PC-3 (cell line): ENCODE results near the gene DLGAP4. TPM values are rescaled to one million over a fixed set of nuclear protein-coding genes. Genes with fewer than 3 reads are reported as not detected.

ENCODE experiments used
- ATAC-seq: fragments of 200-7000 bp; cut with Tn5 transposase; 2 replicates; pipeline ENCODE4 v1.9.1; 2020; ENCODE audit warnings: mild to moderate bottlenecking, moderate library complexity
- BruUV-seq: library from RNA; stranded (reverse); fragments of 400-500 nt; replicated peaks from 2 replicates; lab custom pipeline; 2021; lab: Mats Ljungman, UMichigan
- CTCF ChIA-PET: fragments of 300-600 bp; sonication (Branson Sonifier 250); formaldehyde crosslinking; loops from one replicate; lab custom pipeline; 2022; ENCODE audit warnings: antibody characterized with exemption; lab: Charles Lee
- POLR2A ChIA-PET: fragments of 300-600 bp; sonication (Branson Sonifier 250); formaldehyde crosslinking; loops from one replicate; lab custom pipeline; 2022; ENCODE audit warnings: antibody characterized with exemption; ENCODE audit not compliant: unreplicated experiment; lab: Charles Lee
- DNase-seq: peaks from one replicate; pipeline ENCODE4 v3.0.0-alpha.2; 2015
- H2AFZ ChIP-seq: fragments of 300-600 bp; sonication (generic); 2 replicates; pipeline ENCODE4 v1.6.0; 2016; ENCODE audit warnings: antibody characterized with exemption, low read length
- H3F3A ChIP-seq: fragments of 300-600 bp; sonication (generic); one replicate; pipeline ENCODE4 v1.6.0; 2017; ENCODE audit warnings: antibody characterized with exemption, low read length, control low read depth, mild to moderate bottlenecking; ENCODE audit not compliant: unreplicated experiment
- H3K27ac ChIP-seq: fragments of 300-600 bp; sonication (generic); 2 replicates; pipeline ENCODE4 v1.5.1; 2016; ENCODE audit warnings: mild to moderate bottlenecking, low read length
- H3K27me3 ChIP-seq: fragments of 300-600 bp; sonication (generic); 2 replicates; pipeline ENCODE4 v1.6.1; 2016; ENCODE audit warnings: low read length, mixed read lengths
- H3K36me3 ChIP-seq: fragments of 300-600 bp; sonication (generic); 2 replicates; pipeline ENCODE4 v1.6.1; 2016; ENCODE audit warnings: low read depth, mixed run types, low read length, mixed read lengths
- H3K4me1 ChIP-seq: fragments of 300-600 bp; sonication (generic); 2 replicates; pipeline ENCODE4 v1.5.1; 2016; ENCODE audit warnings: low read length; ENCODE audit not compliant: insufficient read depth
- H3K4me2 ChIP-seq: fragments of 300-600 bp; sonication (generic); 2 replicates; pipeline ENCODE4 v1.6.0; 2016; ENCODE audit warnings: low read length
- H3K4me3 ChIP-seq: fragments of 300-600 bp; sonication (generic); 2 replicates; pipeline ENCODE4 v1.5.1; 2016; ENCODE audit warnings: mild to moderate bottlenecking, low read length, mixed read lengths
- H3K79me2 ChIP-seq: fragments of 300-600 bp; sonication (generic); 2 replicates; pipeline ENCODE4 v1.6.1; 2017; ENCODE audit warnings: low read length, mixed read lengths
- H3K9ac ChIP-seq: fragments of 300-600 bp; sonication (generic); 2 replicates; pipeline ENCODE4 v1.6.0; 2016; ENCODE audit warnings: mild to moderate bottlenecking, low read length
- H3K9me2 ChIP-seq: fragments of 300-600 bp; sonication (generic); replicated peaks from 2 replicates; pipeline ENCODE4 v1.6.1; 2016; ENCODE audit warnings: mixed run types, low read length, mixed read lengths
- H3K9me3 ChIP-seq: fragments of 300-600 bp; sonication (generic); 2 replicates; pipeline ENCODE4 v1.6.1; 2016; ENCODE audit warnings: low read length, mixed read lengths
- H4K20me1 ChIP-seq: fragments of 300-600 bp; sonication (generic); 2 replicates; pipeline ENCODE4 v1.6.1; 2016; ENCODE audit warnings: low read length, mixed read lengths
- CTCF ChIP-seq: fragments of 300-600 bp; sonication (generic); conservative IDR thresholded peaks from 2 replicates; pipeline ENCODE4 v1.5.1; 2017; ENCODE audit warnings: antibody characterized with exemption, low read depth, mild to moderate bottlenecking, low read length
- EZH2 ChIP-seq: fragments of 300-600 bp; sonication (generic); IDR thresholded peaks from one replicate; pipeline ENCODE4 v1.6.1; 2017; ENCODE audit warnings: antibody characterized with exemption, mild to moderate bottlenecking, low read length; ENCODE audit not compliant: unreplicated experiment
- EZH2phosphoT487 ChIP-seq: fragments of 300-600 bp; sonication (generic); IDR thresholded peaks from 2 replicates; pipeline ENCODE4 v1.6.1; 2018; ENCODE audit warnings: mild to moderate bottlenecking, antibody characterized with exemption, low read length, borderline replicate concordance
- intact Hi-C: fragments of 100-400 bp; cut with micrococcal nuclease; formaldehyde crosslinking; loops from 2 replicates; pipeline ENCODE4 v1.9.0; 2023
- total RNA-seq: library from RNA; depleted of rRNA; stranded (reverse); fragments of >200 nt; gene quantifications from 2 replicates; pipeline ENCODE4 v1.2.3, GENCODE V29; 2014

Gene DLGAP4
- total RNA-seq, 1 experiment from 2014 or later, result 21.0 TPM

DNA sequence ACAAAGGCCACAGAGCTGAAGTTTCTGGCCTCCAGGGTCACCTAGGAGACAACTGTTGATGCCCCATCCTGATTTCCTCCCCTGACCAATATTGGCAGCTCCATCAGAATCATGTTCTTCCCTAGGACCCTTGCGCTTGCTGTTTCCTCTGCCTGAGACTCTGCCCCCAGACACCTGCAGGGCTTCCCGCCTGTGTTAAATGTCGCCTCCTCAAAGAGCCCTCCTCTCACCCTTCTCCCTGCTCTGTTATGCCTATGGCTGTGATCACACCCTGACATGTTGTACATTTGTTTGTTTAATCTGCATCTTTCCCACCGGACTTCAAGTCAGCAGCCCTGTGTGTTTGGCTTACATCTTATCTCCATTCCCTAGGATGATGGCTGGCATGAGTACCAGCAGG, 30.1 kb downstream of the DLGAP4 start:
- TF ChIP-seq EZH2phosphoT487 (no peak), CTCF (no peak), EZH2 (no peak)
- no peak for DNase-seq
- H3K9me2 ChIP-seq, result no peaks in the 10 kb centered on the region
- BruUV-seq, result no TSS peak
- no peaks in the 10 kb centered on the region for H4K20me1 ChIP-seq
- POLR2A ChIA-PET, result no interaction called here
- ATAC-seq, result no peak
- no peak overlapping the region for H3K9ac ChIP-seq
- H3F3A ChIP-seq, result no peaks in the 10 kb centered on the region
- no peaks in the 10 kb centered on the region for H3K79me2 ChIP-seq
- H3K9me3 ChIP-seq, result no peaks in the 10 kb centered on the region
- peaks cover 7% of the 10 kb centered on the region for H3K4me1 ChIP-seq
- H2AFZ ChIP-seq, result no peak overlapping the region
- H3K27ac ChIP-seq, result no peak overlapping the region
- H3K36me3 ChIP-seq, result no peaks in the 10 kb centered on the region
- H3K4me2 ChIP-seq, result no peak overlapping the region
- intact Hi-C loops, result no loop called here
- peaks cover 17% of the 10 kb centered on the region for H3K27me3 ChIP-seq
- H3K4me3 ChIP-seq, result no peak overlapping the region
- CTCF ChIA-PET, result no interaction called here

GRCh38 chr20:36336954-36337704, 31.0 kb downstream of the DLGAP4 start:
- H4K20me1 ChIP-seq, result no peaks in the 10 kb centered on the region
- H3K4me1 ChIP-seq, result peaks cover 7% of the 10 kb centered on the region
- no TSS peak for BruUV-seq
- DNase-seq, result no peak
- H3F3A ChIP-seq, result no peaks in the 10 kb centered on the region
- H2AFZ ChIP-seq, result no peak overlapping the region
- ATAC-seq, result no peak
- H3K9me2 ChIP-seq, result no peaks in the 10 kb centered on the region
- ChIA-PET CTCF (no interaction called here), POLR2A (no interaction called here)
- no peak overlapping the region for H3K27ac ChIP-seq
- H3K4me2 ChIP-seq, result no peak overlapping the region
- H3K27me3 ChIP-seq, result peaks cover 17% of the 10 kb centered on the region
- H3K79me2 ChIP-seq, result no peaks in the 10 kb centered on the region
- TF ChIP-seq EZH2phosphoT487, result no peak
- TF ChIP-seq EZH2, result no peak
- TF ChIP-seq CTCF, result no peak
- H3K4me3 ChIP-seq, result no peak overlapping the region
- no peaks in the 10 kb centered on the region for H3K9me3 ChIP-seq
- H3K36me3 ChIP-seq, result no peaks in the 10 kb centered on the region
- intact Hi-C loops, result no loop called here
- H3K9ac ChIP-seq, result no peak overlapping the region

GRCh38 chr20:36337886-36338285, 31.7 kb downstream of the DLGAP4 start:
- Histone ChIP-seq H3K4me3 (no peak overlapping the region), H4K20me1 (no peaks in the 10 kb centered on the region), H3K9ac (no peak overlapping the region), H3K27ac (no peak overlapping the region), H3F3A (no peaks in the 10 kb centered on the region), H3K27me3 (peaks cover 17% of the 10 kb centered on the region), H2AFZ (no peak overlapping the region), H3K36me3 (no peaks in the 10 kb centered on the region), H3K4me1 (peaks cover 7% of the 10 kb centered on the region), H3K9me2 (no peaks in the 10 kb centered on the region), H3K9me3 (no peaks in the 10 kb centered on the region), H3K79me2 (no peaks in the 10 kb centered on the region), H3K4me2 (no peak overlapping the region)
- no peak for DNase-seq
- ChIA-PET CTCF (no interaction called here), POLR2A (no interaction called here)
- TF ChIP-seq CTCF (no peak), EZH2 (no peak), EZH2phosphoT487 (no peak)
- intact Hi-C loops, result no loop called here
- BruUV-seq, result no TSS peak
- ATAC-seq, result no peak
